RCC 7860 (cell line): ENCODE measurements around the gene HPX.

Source experiments
- DNase-seq: peaks from one replicate; pipeline ENCODE4 v3.0.0-alpha.2; 2015; ENCODE audit warnings: low spot score
- FAIRE-seq: peaks from 2 replicates; lab custom pipeline; 2012; peaks lifted over from hg19 to GRCh38; lab: Jason Lieb, UNC

HPX gene

DNA sequence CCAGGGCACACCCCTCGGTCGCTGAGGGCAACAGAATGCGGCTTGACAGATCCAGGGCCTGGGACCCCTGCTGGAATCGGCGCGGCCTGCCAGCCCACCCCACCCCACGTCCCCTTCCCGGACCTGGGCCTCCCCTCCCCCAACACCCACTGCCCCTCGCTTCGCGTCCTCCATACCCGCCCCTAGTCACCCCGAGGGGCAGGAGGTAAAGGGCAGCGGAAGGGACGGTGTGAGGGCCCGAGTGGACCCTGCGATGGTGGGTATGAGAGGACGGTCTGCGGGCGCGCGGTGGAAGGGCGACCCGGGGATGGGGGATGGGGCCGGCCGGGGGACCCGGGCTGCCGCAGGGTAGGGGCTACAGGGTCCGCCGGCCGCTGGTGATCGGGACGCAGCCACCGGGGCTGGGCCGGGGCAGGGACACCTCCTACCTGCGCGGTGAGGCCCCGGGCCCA is 22.2 kb downstream of the HPX start:
- DNase-seq (no peak), FAIRE-seq (no peak)

DNA sequence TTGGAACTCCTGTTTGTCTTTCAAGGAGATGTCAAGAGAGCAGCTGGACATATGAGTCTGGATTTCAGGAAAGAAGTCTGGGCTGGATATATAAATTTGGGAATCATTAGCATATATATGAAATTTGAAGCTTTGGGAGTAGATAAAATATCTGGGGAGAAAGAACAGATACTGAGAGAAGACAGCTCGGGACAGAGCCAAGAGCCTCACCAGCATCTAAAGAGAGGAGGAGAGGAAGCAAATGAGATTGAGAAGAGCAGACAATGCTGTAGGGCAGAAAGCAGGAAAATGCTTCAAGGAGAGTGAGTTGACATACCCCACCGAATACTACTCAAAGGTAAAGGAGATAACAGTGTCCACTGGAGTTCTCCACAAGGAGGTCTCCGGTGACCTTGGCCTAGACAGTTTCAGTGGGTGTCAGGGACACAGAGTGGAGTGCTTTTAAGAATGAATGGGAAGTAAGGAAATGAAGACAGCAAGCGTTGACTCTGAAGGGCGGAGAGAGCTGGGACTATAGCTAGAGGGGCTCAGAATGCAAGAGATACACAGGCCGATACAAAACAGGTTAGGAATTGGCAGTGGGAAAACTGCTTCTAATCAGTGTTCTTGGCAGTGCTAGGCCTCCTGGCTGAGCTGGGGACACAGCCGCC is 22.8 kb downstream of the HPX start:
- no peak for FAIRE-seq
- no peak for DNase-seq

DNA sequence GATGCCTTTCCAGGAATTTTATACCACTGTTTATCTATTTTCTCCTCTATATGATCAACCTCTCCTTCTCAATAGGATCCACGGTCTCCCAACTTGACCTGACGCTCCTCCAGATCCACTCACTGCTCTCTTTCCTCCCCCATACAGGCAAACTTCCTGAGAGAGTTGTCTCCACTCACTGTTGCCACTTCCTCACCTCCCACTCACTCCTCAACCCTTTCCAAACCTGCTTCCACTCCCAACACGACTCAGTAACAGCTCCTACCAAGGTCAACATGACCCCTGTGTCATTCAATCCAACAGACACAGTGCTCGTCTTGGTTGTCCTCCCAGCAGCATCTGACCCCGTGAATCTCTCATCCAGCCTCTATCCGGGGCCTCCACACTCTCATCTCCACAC is 25.0 kb downstream of the HPX start:
- no peak for FAIRE-seq

DNA sequence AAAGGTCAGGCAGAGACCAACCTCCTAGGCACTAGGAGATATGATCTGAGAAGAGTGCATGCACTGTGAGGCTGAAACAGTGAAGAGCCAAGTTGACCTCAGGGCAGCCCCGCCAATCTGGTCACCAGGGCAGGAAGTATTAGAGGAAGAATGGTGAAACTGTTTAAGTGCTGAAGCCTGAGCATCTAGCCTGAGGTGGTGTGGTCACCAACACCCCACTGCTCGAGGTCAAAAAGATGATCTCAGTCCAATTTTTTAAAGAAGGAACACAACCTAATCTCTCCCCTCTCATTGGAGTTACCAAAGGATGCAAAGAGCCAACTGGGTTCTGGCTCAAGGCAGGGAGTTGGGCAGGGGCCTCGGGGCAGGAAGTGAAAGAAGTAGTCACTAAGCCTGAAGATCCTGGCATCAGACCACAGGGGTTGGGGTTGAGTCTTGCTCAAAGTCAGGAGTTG is 25.9 kb downstream of the HPX start:
- FAIRE-seq (no peak), DNase-seq (no peak)

More for the DNA sequence above, 25.0 kb downstream of the HPX start:
- no peak for DNase-seq

DNA sequence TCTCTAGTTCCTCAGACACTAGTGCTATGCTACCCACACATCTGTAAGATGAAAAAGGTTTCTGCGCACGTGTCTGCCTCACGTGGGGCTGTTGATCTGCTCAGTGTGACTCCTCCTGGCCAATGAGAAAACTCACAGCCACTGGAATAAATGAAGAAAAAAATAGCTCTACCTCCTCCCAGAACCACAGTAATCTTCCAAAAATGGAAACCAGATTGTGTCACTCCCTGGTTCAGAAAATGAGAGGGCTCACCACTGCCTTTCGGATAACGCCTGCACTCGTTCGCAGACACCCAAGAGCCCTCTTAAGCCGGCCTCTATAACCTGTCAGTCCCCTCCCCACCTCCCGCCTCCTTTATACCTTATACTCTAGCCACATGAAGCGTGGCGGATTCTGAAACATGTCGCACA is 27.0 kb downstream of the HPX start:
- no peak for DNase-seq
- no peak for FAIRE-seq

DNA sequence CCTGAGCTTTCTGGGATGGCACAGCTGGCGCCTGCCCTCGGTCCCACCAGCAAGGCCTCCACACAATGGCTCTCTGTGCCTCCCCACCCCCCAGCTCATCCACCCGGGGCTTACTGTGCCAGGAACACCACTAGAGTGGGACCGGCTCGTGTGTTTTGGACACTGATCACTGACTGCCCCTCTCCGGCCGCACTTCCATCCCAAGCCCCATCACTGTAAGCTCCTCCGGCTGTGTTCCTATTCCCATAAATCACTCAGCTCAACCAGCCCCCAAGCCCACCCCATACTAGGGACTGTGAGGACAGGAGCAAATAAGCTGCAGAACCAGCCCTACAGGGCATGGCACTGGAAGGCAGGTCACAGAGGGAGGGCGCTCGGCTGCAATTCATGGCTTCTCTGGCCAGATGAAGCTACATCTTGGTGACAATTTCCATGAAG is 29.2 kb downstream of the HPX start:
- no peak for DNase-seq
- FAIRE-seq: no peak

DNA sequence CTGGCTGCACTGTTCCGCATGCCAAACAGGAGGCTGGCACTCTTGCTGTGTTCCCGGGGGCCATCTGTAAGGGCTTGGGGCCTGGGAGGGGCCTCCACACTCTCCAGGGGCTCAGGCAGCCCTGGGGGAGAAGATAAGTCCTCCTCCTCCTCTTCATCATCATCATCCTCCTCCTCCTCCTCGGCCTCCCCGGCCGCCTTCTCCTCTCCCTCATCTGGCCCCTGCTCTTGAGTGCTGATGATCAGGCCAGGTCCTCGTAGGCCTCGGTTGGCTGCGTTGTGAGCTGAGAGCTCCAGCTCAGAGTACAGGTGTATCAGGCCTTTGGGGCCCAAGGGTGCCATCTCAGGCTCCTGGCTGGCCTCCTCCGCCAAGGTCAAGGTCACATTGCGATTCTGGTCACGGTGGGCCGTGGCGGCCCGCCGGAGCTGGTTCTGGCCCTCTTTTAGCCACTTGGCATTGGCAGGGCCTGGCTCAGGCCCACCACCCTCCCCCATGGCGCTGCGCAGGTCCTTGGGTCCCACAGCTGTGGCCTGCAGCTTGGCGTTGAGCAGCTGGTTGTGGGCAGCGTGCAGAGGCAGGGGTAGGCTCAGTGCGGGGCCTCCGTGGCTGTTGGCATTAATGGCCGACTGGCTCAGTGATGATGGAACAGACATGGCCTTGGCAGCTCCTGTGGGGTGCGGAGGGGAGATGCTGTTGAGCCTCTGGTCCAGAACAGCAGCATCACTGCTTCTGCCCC is 29.9 kb downstream of the HPX start:
- FAIRE-seq (no peak), DNase-seq (no peak)

DNA sequence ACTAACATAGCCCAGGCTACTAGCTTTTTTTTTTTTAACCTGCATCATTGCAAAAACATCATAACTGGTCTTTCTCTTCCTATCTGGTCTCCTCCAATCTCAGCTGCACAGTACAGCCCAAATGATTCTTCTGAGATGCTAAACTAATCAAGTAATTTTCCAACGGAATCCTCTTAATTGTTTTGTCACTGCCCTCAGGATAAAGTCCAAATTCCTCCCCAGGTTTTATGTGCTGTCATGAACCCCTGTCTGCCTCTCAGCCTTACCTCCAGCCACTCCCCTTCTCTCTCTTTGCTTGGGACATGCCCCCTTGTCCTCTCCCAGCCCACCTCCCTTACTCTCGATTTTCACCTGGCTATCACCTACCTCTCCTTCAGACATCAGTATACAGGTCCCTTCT is 34.4 kb downstream of the HPX start:
- DNase-seq (no peak), FAIRE-seq (no peak)

DNA sequence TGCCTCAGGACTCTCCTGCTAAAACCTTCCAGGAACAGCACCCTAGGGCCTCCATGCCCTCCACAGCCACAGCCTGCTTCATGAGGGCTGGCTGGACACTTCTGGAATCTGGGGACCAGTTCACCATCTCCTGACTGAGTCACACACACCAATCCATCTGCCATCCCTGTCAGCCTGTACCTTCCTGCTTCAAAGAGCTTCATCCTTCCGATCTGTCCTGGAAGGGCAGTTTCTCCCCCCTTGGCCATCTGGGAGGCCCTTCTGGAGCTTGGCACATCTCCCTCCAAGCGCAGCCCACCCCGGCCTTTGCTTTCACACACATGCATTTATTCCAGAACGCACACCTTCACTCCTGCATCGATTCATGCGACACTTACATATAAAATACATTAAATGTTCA is 34.9 kb downstream of the HPX start:
- no peak for FAIRE-seq

DNA sequence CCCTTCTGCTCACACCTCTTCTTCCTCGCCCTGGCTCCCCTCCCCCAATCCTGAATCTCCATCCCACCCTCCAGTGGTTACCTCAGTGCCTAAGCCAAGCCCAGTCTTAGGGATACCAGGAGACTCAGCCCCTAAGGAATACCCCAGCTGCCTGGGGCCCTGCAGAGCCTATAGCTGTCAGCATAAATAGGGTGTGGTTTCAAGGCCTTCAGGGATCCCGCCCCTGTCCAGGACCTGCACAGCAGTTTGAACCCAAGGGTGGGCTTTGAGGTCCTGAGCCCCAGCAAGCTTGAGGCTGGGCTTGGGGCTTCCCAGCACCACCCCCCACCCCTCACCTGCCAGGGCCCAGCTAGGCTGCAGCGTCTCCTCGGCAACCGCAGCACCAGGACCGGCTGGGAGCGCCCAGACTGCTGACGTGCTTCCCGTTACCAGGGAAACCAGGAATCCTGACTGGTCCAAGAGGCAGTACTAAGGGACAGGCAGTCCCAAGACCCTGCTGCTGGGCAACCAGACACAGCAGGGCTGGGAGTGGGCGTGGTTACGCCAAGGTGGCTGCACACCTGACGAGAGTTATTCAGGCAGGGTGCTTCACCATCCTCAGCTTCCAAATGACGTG is 35.6 kb downstream of the HPX start:
- DNase-seq (no peak), FAIRE-seq (no peak)

More for the DNA sequence above, 34.9 kb downstream of the HPX start:
- no peak for DNase-seq

DNA sequence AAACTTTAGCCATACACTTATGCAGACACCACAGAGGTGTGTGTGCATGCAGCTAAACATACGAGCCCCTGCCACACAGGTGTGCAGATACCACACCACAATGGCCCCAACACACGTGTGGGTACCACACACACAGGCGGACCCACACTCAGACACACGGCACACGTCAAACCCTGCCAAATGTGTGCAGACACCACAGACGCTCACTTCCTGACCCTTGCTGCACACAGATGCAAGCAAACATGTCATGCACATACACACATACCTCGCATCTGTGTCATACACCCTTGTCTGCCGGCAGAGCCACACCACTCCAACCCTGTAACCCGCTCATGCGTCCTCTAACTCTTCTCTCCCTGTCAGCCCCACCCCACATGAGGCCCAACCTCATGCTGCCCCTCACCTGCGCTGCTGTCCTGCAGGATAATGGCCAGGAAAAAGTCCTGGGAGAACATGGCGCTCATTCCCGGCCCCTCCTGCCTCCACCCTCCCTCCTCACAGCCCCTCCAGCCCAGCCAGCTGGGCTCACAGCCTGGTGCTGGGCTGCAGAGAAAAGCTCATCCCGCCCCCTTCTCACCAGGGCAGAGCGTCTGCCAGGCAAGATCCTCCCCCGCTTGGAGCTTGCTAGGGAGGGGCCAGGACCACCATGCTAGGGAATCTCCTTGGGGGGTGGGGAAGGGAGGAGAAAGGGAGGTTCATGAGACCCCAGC is 36.3 kb downstream of the HPX start:
- FAIRE-seq (no peak), DNase-seq (no peak)

DNA sequence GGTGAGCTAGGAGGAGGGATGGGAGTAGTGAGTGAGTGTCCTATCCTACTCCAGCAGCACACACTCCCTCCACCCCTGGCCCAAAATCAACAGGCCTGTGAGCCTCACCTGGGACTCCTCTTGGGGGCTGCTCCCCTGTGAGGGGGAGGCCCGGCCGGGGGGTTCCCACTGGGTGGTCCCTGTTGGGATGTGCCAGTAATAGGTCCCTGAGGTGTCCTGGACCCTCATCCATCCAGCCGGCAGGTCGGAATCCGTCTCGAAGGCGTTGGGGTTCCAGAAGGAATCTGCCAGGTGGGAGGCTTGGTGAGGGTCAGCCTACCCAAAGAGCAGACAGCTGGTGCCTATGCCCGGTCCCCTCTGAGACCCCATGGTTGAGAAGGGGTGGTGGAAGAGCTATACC is 37.2 kb downstream of the HPX start:
- no peak for DNase-seq
- FAIRE-seq: no peak

DNA sequence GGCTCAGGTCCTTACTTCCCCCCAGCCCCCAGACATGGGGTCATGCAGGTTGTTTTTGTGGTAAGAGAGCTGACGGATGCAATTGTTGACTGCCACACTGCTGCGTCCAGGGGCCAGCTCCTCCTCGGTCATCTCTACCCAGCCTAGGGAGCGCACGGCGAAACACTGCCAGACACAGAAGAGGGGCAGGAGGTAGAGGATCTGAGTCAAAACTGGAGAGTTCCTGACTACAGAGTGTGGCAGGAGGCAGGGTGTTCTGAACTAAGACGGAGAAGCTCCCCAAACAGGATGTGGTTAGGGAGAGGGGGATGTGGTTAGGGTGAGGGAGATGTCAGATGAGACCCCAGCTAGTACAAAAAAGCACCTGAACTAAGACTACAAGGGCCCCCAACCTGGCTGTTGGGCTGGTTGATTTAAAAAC is 38.2 kb downstream of the HPX start:
- DNase-seq (no peak), FAIRE-seq (no peak)

DNA sequence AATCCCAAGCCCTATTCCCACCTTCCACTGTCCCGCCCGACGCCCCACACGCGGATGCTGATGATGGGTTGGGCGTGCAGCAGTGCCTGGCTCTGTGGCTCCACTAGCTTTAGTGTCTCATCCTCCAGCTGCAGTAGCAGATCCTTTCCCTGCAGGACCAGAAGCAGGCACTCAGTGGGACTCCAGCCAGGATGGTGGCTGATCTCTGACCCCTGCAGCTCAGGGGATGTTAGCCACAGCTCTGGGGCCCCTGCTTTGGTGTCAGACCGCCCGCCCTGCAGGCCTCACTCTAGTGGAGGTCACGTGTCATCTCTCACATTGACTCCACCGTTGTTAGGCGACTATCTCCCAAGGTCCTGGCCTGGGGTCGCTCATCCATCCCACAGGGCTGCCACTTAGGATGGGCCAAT is 38.7 kb downstream of the HPX start:
- FAIRE-seq (no peak), DNase-seq (no peak)

DNA sequence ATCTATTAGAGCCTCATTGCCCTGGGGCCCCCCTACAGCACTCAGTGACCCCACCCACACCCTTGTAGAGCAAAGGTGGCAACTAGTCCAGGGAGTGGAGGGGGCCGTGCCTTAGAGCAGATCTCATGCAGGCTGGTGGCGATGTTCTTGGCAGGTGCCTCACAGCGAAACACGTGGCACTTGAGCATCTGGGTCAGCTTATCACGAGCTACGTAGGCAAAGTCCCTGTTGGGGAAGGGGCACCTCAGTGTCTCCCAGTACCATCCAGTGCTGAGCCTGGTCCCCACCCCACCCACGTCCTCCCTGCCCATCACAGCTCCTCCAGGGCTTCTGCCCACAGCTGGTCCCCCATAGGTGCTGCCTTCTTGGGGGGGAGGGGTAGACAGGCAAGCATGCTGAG is 39.3 kb downstream of the HPX start:
- no peak for FAIRE-seq
- DNase-seq: no peak

DNA sequence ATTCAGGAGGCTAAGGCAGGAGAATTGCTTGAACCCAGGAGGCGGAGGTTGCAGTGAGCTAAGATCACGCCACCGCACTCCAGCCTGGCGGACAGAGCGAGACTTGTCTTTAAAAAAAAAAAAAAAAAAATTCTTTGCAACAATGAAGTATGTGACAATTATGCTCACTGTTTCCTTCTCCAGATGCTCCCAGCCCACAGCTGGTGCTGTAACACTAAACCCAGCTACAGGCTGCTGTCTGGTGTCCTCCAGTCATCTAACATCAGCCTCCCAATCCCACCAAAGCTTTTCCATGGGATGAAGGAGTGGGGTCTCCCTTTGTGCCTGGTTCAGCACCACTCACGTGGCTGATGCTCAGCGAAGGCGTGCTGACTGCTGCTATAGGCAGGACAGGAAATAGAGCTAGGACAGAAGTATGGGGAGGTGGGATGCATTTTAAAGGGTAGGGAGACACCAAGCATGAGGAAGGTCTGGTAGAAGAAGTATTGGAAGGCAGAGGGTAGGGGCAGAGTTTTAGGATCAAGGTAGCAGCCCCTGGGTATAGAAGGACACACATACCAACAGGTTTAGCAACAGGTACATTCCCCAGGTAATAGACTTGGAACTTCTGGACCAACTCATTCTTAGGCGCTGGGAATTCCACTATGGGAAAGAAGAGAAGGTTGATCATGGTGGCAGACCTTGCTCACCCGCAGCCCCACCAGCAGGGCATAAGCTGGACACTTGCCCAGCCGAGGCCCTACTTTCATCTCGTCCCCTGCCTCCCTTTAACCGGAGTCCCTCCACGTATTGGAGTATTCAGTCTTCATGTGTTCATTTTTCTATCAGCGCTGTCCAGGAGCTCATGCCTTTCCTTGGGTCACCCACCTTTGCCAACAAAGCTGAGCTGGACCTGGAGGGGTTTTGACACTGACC is 40.1 kb downstream of the HPX start:
- FAIRE-seq (no peak), DNase-seq (no peak)

DNA sequence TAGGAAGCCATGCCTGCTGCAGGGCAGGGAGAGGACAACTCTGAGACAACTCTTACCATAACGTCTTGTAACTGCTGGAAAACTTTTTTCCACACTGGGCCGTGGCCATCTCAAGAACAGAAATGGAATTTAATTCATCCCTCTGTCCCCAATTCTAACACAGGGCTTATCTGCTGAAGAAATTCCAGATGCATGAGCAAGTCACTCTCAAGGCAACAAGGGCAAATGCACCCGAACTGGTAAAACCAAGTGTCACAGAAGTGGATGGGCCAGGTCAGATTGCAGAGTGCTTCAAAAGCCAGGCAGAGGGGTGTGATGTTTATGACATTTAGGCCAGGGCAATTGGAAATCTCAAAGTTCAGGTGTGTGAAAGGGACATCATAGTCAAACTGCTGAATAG is 43.2 kb downstream of the HPX start:
- DNase-seq (no peak), FAIRE-seq (no peak)

DNA sequence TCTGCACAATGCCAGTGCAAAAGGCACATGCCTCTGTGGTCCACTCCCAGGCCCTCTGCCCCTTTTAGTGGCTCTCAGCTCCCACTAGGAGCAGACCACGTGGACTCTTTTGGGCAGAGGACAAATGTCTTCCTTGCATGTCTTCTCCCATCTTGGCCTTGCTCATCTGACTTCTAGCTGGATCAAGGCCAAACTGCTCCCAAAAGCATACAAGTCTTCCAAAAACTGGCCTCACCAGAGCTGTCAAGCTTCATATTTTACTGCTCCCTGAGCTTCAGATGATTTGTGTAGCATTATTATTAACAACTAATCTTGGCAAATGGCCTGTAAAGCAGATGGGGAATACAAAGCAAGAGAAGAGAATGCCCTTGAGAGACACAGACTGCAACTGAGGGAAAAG is 43.6 kb downstream of the HPX start:
- FAIRE-seq: no peak
- DNase-seq: no peak

DNA sequence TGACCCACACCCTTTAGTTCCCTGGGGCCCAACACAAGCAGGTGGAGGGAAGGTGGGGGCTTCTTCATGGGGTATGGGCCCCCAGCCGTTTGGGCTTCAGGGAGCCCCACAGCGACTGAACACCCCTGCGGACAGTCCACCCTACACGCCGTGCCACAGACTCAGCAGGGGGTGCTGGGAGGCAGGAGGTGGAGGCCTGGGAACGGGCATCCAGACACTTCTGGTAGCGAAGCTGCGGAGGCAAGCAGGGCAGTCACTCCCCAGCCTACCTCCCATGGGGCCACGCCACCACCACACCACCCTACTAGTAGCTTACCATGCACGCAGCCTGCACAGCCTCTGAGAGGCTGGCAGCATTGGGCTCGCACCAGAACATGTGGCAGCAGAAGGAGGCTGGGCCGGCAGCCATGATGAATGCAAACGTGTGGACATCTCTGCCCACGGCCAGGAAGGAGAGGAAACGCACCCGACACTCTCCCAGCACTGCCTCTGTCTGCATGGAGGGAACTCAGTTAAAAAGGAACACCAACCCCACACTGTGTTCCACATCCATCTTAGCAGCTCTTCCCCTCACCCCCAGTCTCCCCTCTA is 45.2 kb downstream of the HPX start:
- FAIRE-seq (no peak), DNase-seq (no peak)
